NCI-H345 (cell line): ENCODE measurements around the gene PHKG1.
"Not testable (repeated sequence)": the region's sequence is repeated elsewhere in the genome, so short reads cannot be mapped to it uniquely, and the experiment has no call there.

Experiments used
- DNase-seq: peaks from one replicate; lab custom pipeline; 2025; lab: John Stamatoyannopoulos, UW

Gene PHKG1

DNA sequence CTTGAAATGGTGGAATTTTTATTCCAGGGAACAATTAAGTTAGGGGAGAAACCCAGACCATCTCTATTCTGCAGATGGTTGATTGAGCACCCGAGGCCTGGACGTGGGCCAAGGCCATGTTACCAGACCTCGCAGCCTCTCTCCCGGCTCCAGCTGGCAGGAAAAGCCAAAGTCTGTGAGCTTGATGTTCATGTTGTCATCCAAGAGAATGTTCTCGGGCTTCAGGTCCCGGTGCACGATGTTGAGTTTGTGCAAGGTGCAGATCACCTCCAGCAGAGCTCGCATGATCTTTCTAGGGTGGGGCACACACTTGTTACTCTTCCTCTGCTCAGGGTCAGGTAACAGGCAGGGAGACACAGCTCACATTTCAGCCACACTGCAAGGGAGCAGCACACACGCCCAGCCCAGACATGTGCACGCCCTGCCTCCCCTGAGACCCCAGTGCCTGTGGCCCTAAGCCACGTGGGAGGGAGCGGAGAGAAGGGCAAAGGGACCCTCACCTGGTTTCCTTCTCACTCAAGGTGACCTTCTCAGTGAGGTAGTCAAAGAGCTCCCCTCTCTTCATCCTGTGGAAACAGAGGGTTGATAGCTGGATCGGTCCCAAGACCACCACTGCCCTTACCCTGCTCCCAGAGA lies 9.5 kb downstream of the PHKG1 start:
- DNase-seq: peak; percentile 45

GRCh38 chr7:56081626-56082340 lies 11.0 kb downstream of the PHKG1 start:
- no peak for DNase-seq

DNA sequence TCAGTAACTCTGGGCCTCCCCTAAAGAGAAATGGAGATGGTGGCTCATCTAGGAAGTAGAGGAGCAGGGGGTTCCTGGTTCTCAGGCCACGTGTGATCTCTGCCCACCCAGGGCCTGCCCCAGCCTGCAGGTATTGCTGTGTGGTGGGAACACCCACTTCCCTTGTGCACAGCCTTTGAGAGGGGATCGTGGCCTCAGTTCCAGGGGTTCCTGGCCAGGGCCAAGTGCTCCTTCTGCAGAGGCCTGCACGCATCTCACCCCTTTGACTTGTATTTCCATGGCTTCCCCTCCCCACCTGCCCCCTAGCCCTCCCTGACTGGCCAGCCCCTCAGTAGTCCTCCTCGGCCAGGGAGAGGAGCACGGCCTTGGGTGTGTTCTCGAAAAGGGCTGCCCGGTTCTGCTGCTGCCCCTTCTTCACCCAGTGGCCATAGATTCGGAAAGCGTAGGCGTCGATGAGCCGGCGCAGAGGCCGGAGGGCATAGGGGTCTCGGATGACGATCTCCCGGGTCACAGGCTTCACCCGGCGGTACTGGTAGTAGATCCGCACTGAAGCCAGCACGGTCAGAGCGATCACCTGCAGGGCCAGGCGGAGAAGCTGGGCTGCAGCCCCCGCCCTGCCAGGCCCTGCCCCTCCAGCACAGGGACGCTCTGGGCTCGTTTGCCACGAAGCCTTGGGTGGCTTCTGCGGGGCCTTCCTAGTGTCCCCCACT lies 11.9 kb downstream of the PHKG1 start:
- DNase-seq: not testable (repeated sequence)

DNA sequence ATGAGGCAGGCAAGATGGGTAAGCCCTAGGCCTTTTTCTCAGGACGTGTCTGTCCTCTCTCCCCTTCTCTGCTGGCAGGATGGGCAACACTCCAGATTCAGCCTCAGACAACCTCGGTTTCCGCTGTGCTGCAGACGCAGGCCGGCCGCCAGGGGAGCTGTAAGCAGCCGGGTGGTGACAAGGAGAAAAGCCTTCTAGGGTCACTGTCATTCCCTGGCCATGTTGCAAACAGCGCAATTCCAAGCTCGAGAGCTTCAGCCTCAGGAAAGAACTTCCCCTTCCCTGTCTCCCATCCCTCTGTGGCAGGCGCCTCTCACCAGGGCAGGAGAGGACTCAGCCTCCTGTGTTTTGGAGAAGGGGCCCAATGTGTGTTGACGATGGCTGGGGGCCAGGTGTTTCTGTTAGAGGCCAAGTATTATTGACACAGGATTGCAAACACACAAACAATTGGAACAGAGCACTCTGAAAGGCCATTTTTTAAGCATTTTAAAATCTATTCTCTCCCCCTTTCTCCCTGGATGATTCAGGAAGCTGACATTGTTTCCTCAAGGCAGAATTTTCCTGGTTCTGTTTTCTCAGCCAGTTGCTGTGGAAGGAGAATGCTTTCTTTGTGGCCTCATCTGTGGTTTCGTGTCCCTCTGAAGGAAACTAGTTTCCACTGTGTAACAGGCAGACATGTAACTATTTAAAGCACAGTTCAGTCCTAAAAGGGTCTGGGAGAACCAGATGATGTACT lies 13.1 kb downstream of the PHKG1 start:
- peak; percentile 89 for DNase-seq

- no peak for DNase-seq
Measured at GRCh38 chr7:56078196-56078595, 14.6 kb downstream of the PHKG1 start.

- no peak for DNase-seq
Measured at GRCh38 chr7:56077681-56078080, 15.1 kb downstream of the PHKG1 start.

GRCh38 chr7:56074371-56074791 lies 18.4 kb downstream of the PHKG1 start:
- DNase-seq: peak; percentile 64

GRCh38 chr7:56066376-56066775 lies 26.4 kb downstream of the PHKG1 start:
- not testable (repeated sequence) for DNase-seq

- DNase-seq: peak; percentile 88
Measured at GRCh38 chr7:56063882-56064625, 28.7 kb downstream of the PHKG1 start, which contains the start of gene SUMF2. Gene SUMF2, plus strand, starts transcription at chr7:56064286. Its CDS starts 26 bp downstream, at chr7:56064312.

- no peak for DNase-seq
Measured at GRCh38 chr7:56063500-56063881, 29.3 kb downstream of the PHKG1 start.

DNA sequence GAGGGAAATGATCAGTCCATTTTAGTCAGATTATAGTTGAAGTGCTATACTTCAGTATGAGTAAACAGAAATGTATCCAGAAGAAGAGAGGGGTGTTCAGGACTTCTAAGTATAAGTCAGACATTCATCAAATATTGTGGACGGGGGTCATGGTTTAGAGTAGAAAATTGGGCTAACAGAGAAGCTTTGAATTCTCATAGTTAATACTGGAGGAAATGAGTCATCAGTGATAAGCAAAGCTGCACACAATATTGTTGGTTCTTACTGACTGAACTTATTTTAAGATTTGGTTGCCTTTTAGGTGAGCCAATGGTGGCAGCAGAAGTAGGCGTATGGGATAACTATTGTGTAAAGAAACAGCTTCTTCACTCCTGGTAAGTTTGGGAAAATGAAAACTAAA lies 30.4 kb downstream of the PHKG1 start:
- no peak for DNase-seq

- no peak for DNase-seq
Measured at GRCh38 chr7:56053993-56054392, 38.8 kb downstream of the PHKG1 start.

DNA sequence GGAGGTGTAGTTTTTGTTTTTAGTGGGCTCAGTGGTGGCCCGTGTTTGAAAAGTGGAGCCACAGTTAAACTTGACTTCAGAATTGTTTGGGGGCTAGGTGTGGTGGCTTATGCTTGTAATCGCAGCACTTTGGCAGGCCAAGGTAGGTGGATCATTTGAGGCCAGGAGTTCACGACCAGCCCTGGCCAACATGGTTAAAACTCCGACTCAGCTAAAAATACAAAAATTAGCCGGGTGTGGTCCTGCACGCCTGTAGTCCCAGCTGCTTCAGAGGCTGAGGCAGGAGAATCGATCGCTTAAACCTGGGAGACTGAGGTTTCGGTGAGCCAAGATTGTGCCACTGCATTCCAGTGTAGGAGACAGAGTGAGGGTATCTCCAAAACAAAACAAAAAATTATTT lies 39.4 kb downstream of the PHKG1 start:
- no peak for DNase-seq

DNA sequence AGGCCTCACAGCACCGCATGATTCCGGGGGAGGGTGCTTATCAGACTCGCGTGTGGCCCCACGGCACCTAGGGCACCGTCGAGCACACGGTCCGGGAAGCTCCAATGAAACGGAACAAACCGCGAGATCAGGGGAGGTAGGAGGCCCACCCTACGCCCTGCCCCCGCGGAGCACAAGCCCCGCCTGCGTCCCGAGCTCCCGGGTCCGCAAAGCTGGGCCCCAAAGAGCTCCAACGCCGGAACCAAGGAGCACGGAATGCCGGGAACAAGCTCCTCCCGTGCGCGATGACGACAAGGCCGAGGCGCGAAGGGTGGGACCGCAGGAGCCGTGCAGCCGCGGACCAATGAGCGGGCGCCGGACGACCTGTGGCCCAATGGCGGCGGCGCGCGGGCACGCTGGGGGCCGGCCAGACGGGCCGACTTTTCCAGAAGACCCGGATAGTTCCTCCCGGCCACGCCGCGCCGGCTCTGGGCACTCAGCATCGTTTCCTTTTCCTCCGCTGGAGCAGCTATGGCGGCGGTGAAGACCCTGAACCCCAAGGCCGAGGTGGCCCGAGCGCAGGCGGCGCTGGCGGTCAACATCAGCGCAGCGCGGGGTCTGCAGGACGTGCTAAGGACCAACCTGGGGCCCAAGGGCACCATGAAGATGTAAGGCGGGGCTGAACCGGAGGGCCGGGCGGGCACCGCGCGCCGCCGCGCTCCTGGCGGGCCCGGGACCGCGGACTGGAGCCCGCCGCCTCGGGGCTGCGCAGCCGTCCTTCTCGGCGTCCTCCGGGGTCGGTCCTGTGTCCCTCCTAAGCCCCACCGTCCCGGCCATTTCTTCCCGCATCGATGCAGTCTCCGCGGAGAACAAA lies 41.2 kb downstream of the PHKG1 start, which contains the start of the genes CCT6A and PSPH:
Gene CCT6A (plus strand): TSS at position 427 of the 853 bp plus-strand sequence. CDS start 84 bp downstream, at position 511.
Gene PSPH (minus strand): TSS at position 106 of the 853 bp plus-strand sequence. CDS start 30,232 bp downstream, outside the sequence.
- DNase-seq: peak; percentile 98

GRCh38 chr7:56051053-56051338 lies 41.8 kb downstream of the PHKG1 start:
- DNase-seq: no peak

- DNase-seq: peak; percentile 75
Measured at GRCh38 chr7:56048763-56049162, 44.0 kb downstream of the PHKG1 start.

DNA sequence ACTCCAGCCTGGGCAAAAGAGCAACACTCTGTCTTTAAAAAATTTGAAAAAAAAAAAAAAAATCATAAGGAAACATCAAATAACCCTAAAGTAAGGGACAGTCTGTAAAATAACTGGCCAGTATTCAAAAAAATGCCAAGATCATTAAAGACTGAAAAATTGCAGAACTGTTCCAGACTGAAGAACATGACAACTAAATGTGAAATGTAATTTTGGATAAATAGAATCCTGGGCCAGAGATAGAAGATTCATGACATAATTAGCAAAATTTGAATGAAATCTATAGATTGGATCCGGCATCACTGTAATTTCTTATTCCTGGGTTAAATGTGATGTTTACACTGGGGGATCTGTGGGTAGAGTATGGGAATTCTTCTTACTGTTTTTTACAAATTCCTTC lies 44.5 kb downstream of the PHKG1 start:
- DNase-seq: no peak

- not testable (repeated sequence) for DNase-seq
Measured at GRCh38 chr7:56047446-56048116, 45.2 kb downstream of the PHKG1 start.

- DNase-seq: no peak
Measured at GRCh38 chr7:56046721-56047445, 45.9 kb downstream of the PHKG1 start.
